Heart right ventricle (tissue), 16 donors: Measurements from ENCODE around the gene FA2H. TPM values are rescaled to one million over a fixed set of nuclear protein-coding genes. Genes with fewer than 3 reads are reported as not detected.
A peak's percentile ranks its signal among the peaks of the same experiment; 100 is the strongest.

ENCODE experiments used
- ATAC-seq, 8 donors: fragments of 200-7000 bp; cut with Tn5 transposase; one replicate each; pipeline ENCODE4 v1.9.1; 2020; ENCODE audit warnings: mild to moderate bottlenecking in 8 of 8, moderate library complexity in 8 of 8, moderate number of reproducible peaks in 1 of 8
- DNase-seq, 2 donors: peaks; one replicate each; pipeline ENCODE4 v3.0.0-alpha.2; 2020
- H3K27ac ChIP-seq, 10 donors: fragments of 200-600 bp; sonication (generic) in 2 of 10; one replicate each; pipeline versions ENCODE4 v1.5.0 to v1.8.0; 2020 to 2022; ENCODE audit warnings: mild to moderate bottlenecking in 3 of 10
- H3K27me3 ChIP-seq, 7 donors: fragments of 200-600 bp; one replicate each; pipeline ENCODE4 v1.8.0; 2021 to 2022; ENCODE audit warnings: mild to moderate bottlenecking in 2 of 7
- H3K36me3 ChIP-seq, 9 donors: fragments of 200-600 bp; sonication (generic) in 1 of 9; one replicate each; pipeline versions ENCODE4 v1.5.0 to v1.8.0; 2020 to 2022; ENCODE audit warnings: mild to moderate bottlenecking in 2 of 9
- H3K4me1 ChIP-seq, 9 donors: fragments of 200-600 bp; sonication (generic) in 1 of 9; one replicate each; pipeline versions ENCODE4 v1.5.0 to v1.8.0; 2020 to 2022; ENCODE audit warnings: mild to moderate bottlenecking in 4 of 9
- H3K4me3 ChIP-seq, 10 donors: fragments of 200-600 bp; sonication (generic) in 2 of 10; one replicate each; pipeline versions ENCODE4 v1.5.0 to v1.8.0; 2020 to 2022; ENCODE audit warnings: mild to moderate bottlenecking in 7 of 10, moderate library complexity in 2 of 10
- H3K9me3 ChIP-seq, 11 donors: fragments of 200-600 bp in 10 of 11; sonication (generic) in 2 of 11; one replicate each; pipeline versions ENCODE4 v1.5.0 to v1.8.0; 2013 to 2022; ENCODE audit warnings: mild to moderate bottlenecking in 2 of 11, control low read depth in 1 of 11, moderate library complexity in 1 of 11
- WGBS, 2 donors: extraction: QIAGEN DNeasy Blood & Tissue Kit; methylation state at CpG; one replicate each; pipeline ENCODE4 v1.1.7; 2013; ENCODE audit warnings: inconsistent platforms in 1 of 2; 5-methylcytosine and 5-hydroxymethylcytosine counted together
- intact Hi-C, 10 donors: fragments of 100-400 bp; cut with DNase I; formaldehyde crosslinking; loops; one replicate each; pipeline versions ENCODE4 v1.11.1 to v1.14.2; 2022
- polyA plus RNA-seq, 2 donors: library from polyadenylated mRNA; stranded (reverse); fragments of 200-250 nt; gene quantifications; one replicate each; pipeline ENCODE4 v1.2.3, GENCODE V29; 2013
- total RNA-seq, 10 donors: library from RNA; stranded (reverse); fragmentation: NEBNext Ultra II Directional in 3 of 10; extraction: Animal tissue kit (Norgen Biotek cat#: 25700) in 3 of 10; gene quantifications; one replicate each; pipeline versions ENCODE4 v1.2.1 to v1.2.4, GENCODE V29; 2021 to 2023
- TF ChIP-seq, protein P1 (sequence below), 9 donors: fragments of 200-600 bp; sonication (generic) in 2 of 9; IDR thresholded peaks; one replicate each; pipeline versions ENCODE4 v1.5.0 to v1.8.0; 2021 to 2022; ENCODE audit warnings: antibody characterized with exemption in 9 of 9, mild to moderate bottlenecking in 5 of 9, moderate library complexity in 1 of 9
- donor health status: Arrhythmogenic right ventricular cardiomyopathy.
- donor health status: ischemic (EF 13 %, LVEDD 7.1; RV severe dilation, severe dysfunction).
- donor health status: healthy with polysubstance abuse.
- donor health status: DM: no; HTN: yes; CAD: no.
- donor health status: DM: no; HTN: no; CAD: no.
- donor health status: ischemic (EF 25% LVEDD 6.9; RV normal size, moderate dysfunction).
- donor health status: ischemic (EF 25% LVEDD 5.7; RV mildly dilated, moderate dysfunction).
- donor health status: healthy.
- donor health status: DM: yes; HTN: yes; CAD: no.
- donor health status: Ischemic cardiomyopathy.
- donor health status: ischemic (EF 35%, LVEDD 5.7; RV mildly dilated, moderate dysfunction).
- donor health status: nonischemic (EF 11% LVEDD 7.7; RV severe dilation, severe dysfunction).
- donor health status: DM: yes; HTN: yes; CAD: no.
- donor health status: PGD.
- donor health status: ischemic (EF 29% LVEDD 5.4; RV normal size, mild dysfunction).
- donor health status: nonischemic (EF 23%, LVEDD 6.1; RV moderate dilation, normal function).

FA2H gene
- total and polyA plus RNA-seq, 12 donors, result 0.04 to 0.41 (median 0.15) TPM; not detected in 9

DNA sequence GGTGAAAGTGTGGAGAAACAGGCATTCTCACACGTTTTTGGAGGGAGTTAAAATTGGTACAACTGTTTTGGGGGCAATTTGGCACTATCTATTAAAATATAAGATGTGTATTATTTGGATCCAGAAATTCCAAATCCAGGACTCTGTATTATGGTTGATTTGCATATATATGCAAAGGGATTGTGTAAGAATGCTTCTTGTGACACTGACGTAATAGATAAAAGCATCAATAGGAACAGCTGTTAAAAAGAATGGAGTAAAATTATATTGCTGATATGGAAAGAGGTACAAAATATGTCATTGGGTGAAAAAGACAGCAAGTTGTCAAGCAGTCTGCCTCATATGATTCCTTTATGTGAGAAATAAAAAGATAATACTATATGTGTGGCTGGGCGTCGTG is 17.3 kb downstream of the FA2H start:
- Histone ChIP-seq H3K9me3 (no peaks in the 10 kb centered on the region), H3K4me1 (no peaks in the 10 kb centered on the region), H3K4me3 (no peak overlapping the region), H3K27ac (no peak overlapping the region), H3K36me3 (no peaks in the 10 kb centered on the region), H3K27me3 (peaks cover 0 to 48% (median 13%) of the 10 kb centered on the region in 7 donors)
- ATAC-seq, result no peak
- TF ChIP-seq, protein P1, sequence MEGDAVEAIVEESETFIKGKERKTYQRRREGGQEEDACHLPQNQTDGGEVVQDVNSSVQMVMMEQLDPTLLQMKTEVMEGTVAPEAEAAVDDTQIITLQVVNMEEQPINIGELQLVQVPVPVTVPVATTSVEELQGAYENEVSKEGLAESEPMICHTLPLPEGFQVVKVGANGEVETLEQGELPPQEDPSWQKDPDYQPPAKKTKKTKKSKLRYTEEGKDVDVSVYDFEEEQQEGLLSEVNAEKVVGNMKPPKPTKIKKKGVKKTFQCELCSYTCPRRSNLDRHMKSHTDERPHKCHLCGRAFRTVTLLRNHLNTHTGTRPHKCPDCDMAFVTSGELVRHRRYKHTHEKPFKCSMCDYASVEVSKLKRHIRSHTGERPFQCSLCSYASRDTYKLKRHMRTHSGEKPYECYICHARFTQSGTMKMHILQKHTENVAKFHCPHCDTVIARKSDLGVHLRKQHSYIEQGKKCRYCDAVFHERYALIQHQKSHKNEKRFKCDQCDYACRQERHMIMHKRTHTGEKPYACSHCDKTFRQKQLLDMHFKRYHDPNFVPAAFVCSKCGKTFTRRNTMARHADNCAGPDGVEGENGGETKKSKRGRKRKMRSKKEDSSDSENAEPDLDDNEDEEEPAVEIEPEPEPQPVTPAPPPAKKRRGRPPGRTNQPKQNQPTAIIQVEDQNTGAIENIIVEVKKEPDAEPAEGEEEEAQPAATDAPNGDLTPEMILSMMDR (IDR thresholded peaks at IDR 0.05), result no peak
- intact Hi-C loops, result no loop called here
- DNase-seq, result no peak
- 70% methylated on average over 4 of the region's 4 CpGs for WGBS, 2 donors

DNA sequence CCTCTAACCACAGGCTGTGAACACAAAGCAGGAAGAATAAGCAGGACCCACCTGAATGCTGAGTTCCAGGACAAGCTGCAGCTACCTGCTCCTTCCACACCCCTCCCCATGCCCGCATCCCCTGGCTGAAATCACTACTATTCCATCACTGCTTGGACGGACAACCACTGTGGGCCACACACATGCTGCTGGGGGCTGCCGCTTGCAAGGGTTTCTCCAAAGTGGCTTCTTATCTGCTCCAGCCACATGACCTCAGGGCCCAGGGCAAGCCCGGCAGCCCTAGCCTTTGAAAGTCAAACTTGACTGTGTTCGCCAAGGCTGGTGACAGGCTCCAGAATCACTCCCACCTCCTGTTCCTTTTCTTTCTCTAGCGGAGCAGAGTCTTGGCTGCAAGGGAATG is 18.4 kb downstream of the FA2H start:
- H3K27me3 ChIP-seq, result peaks cover 0 to 47% (median 17%) of the 10 kb centered on the region in 7 donors

DNA sequence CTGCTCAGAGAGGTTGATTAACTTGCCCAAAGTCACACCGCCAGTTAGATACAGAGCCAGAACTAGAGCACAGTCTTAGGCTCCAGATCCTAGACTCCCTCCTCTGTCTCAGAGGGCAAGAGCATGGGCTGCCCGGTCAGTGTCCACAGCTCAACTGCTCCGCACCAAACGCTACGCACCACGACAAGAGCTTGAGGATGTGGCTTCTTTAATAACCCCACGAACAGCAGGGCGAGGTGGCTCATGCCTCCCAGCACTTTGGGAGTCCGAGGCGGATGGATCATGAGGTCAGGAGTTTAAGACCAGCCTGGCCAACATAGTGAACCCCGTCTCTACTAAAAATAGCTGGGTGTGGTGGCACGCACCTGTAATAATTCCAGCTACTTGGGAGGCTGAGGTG is 21.4 kb downstream of the FA2H start:
- intact Hi-C loops, result no loop called here
- 89% methylated on average over 12 of the region's 12 CpGs for WGBS, 2 donors

More for the DNA sequence above, 18.4 kb downstream of the FA2H start:
- H3K9me3 ChIP-seq, result no peaks in the 10 kb centered on the region
- no peak overlapping the region for H3K4me3 ChIP-seq
- ATAC-seq (no peak), DNase-seq (no peak)
- no peaks in the 10 kb centered on the region for H3K36me3 ChIP-seq
- H3K27ac ChIP-seq, result no peak overlapping the region
- H3K4me1 ChIP-seq, result no peaks in the 10 kb centered on the region
- intact Hi-C loops, result no loop called here
- TF ChIP-seq, protein P1 (IDR thresholded peaks at IDR 0.05), result no peak
- WGBS, 2 donors, result 36 to 41% methylated on average over 6 of the region's 6 CpGs

GRCh38 chr16:74752756-74753155 is 21.9 kb downstream of the FA2H start:
- 85 to 97% methylated on average over 5 of the region's 5 CpGs for WGBS, 2 donors
- peak in 1 of 8 donors; percentile 10 for ATAC-seq
- Histone ChIP-seq H3K36me3 (no peaks in the 10 kb centered on the region), H3K9me3 (no peaks in the 10 kb centered on the region), H3K4me1 (no peaks in the 10 kb centered on the region), H3K27ac (no peak overlapping the region), H3K4me3 (no peak overlapping the region), H3K27me3 (peaks cover 0 to 49% (median 21%) of the 10 kb centered on the region in 7 donors)
- DNase-seq, result no peak
- TF ChIP-seq, protein P1 (IDR thresholded peaks at IDR 0.05), result no peak
- intact Hi-C loops, result no loop called here

More for the DNA sequence above, 21.4 kb downstream of the FA2H start:
- Histone ChIP-seq H3K9me3 (no peaks in the 10 kb centered on the region), H3K36me3 (no peaks in the 10 kb centered on the region), H3K27ac (no peak overlapping the region), H3K4me3 (no peak overlapping the region), H3K27me3 (peaks cover 0 to 47% (median 17%) of the 10 kb centered on the region in 7 donors), H3K4me1 (no peaks in the 10 kb centered on the region)
- DNase-seq (no peak), ATAC-seq (no peak)
- TF ChIP-seq, protein P1 (IDR thresholded peaks at IDR 0.05), result no peak
